GM12878 (cell line): ENCODE data around the gene ZNF839. TPM values are rescaled to one million over a fixed set of nuclear protein-coding genes. Genes with fewer than 3 reads are reported as not detected.

Experiments
- BACH1 ChIP-seq: fragments of 450-650 bp; IDR thresholded peaks from 2 replicates; pipeline ENCODE4 v1.6.1; 2017; ENCODE audit warnings: mild to moderate bottlenecking, borderline replicate concordance
- BCL3 ChIP-seq: IDR thresholded peaks from 2 replicates; pipeline ENCODE4 v1.6.1; 2011; ENCODE audit warnings: borderline replicate concordance, low read depth, mild to moderate bottlenecking, moderate library complexity, low read length; ENCODE audit not compliant: insufficient read depth, poor library complexity, severe bottlenecking
- HDGF ChIP-seq: fragments of 450-650 bp; IDR thresholded peaks from 2 replicates; pipeline ENCODE4 v1.6.1; 2016; ENCODE audit warnings: antibody characterized with exemption
- IKZF1 ChIP-seq: fragments of 450-650 bp; conservative IDR thresholded peaks from 2 replicates; pipeline ENCODE4 v1.6.1; 2017; ENCODE audit warnings: antibody characterized with exemption, mild to moderate bottlenecking
- IRF4 ChIP-seq: IDR thresholded peaks from 2 replicates; pipeline ENCODE4 v1.6.1; 2011; ENCODE audit warnings: low read depth, low read length
- JUNB ChIP-seq: IDR thresholded peaks from 2 replicates; pipeline ENCODE4 v1.6.1; 2016; ENCODE audit warnings: antibody characterized with exemption, mild to moderate bottlenecking
- MEF2A ChIP-seq: IDR thresholded peaks from 2 replicates; pipeline ENCODE4 v1.6.1; 2011; ENCODE audit warnings: low read depth, mild to moderate bottlenecking, low read length, moderate library complexity; ENCODE audit not compliant: insufficient read depth
- MEF2B ChIP-seq: fragments of 450-650 bp; IDR thresholded peaks from 2 replicates; pipeline ENCODE4 v1.6.1; 2018; ENCODE audit warnings: mild to moderate bottlenecking, moderate library complexity; ENCODE audit not compliant: partially characterized antibody, poor library complexity, severe bottlenecking
- NFIC ChIP-seq: IDR thresholded peaks from 2 replicates; pipeline ENCODE4 v1.6.1; 2012; ENCODE audit warnings: low read depth, mild to moderate bottlenecking, inconsistent platforms, low read length, moderate library complexity
- RCOR1 ChIP-seq: conservative IDR thresholded peaks from 2 replicates; pipeline ENCODE4 v1.6.1; 2012; ENCODE audit warnings: low read depth, low read length, improper control_type of control experiment
- RELA ChIP-seq: fragments of 450-650 bp; IDR thresholded peaks from 2 replicates; pipeline ENCODE4 v1.8.0; 2014; ENCODE audit warnings: borderline replicate concordance; ENCODE audit not compliant: partially characterized antibody
- RFX5 ChIP-seq: IDR thresholded peaks from 2 replicates; pipeline ENCODE4 v1.6.1; 2011; ENCODE audit warnings: low read depth, low read length, improper control_type of control experiment
- SP1 ChIP-seq: IDR thresholded peaks from one replicate; pipeline ENCODE4 v1.6.1; 2011; ENCODE audit warnings: low read depth, low read length
- SPI1 ChIP-seq: IDR thresholded peaks from 2 replicates; pipeline ENCODE4 v1.6.1; 2011; ENCODE audit warnings: low read depth, mild to moderate bottlenecking, low read length, moderate library complexity, borderline replicate concordance; ENCODE audit not compliant: insufficient read depth
- SREBF2 ChIP-seq: IDR thresholded peaks from 2 replicates; pipeline ENCODE4 v1.6.1; 2012; ENCODE audit warnings: mild to moderate bottlenecking, low read length
- TBL1XR1 ChIP-seq: IDR thresholded peaks from 2 replicates; pipeline ENCODE4 v1.6.1; 2012; ENCODE audit warnings: low read depth, low read length, improper control_type of control experiment
- YBX1 ChIP-seq: fragments of 450-650 bp; IDR thresholded peaks from 2 replicates; pipeline ENCODE4 v1.6.1; 2016; ENCODE audit warnings: antibody characterized with exemption
- ZNF384 ChIP-seq: IDR thresholded peaks from 2 replicates; pipeline ENCODE4 v1.6.1; 2012; ENCODE audit warnings: low read depth, mild to moderate bottlenecking, low read length, improper control_type of control experiment, borderline replicate concordance
- polyA plus RNA-seq, 11 experiments: library from polyadenylated mRNA; depleted of rRNA in 4 of 11; unstranded in 6 of 11; stranded (reverse) in 5 of 11; fragments of >200 nt; fragmentation: Nextera tagmentation in 4 of 11; fragmentation: Illumina TruSeq in 1 of 11; extraction: Ambion mirVana in 4 of 11; extraction: Trizol in 1 of 11; gene quantifications; 1 replicate in 1 of 11; 2 replicates in 10 of 11; pipeline versions ENCODE4 v1.2.1 to v1.2.3, GENCODE V29; 2011 to 2016; ENCODE audit warnings: inconsistent platforms in 2 of 11, missing spikeins in 2 of 11, low read depth in 1 of 11
- total RNA-seq, 4 experiments: library from RNA; depleted of rRNA in 3 of 4; stranded (reverse); fragments of >200 nt in 3 of 4; fragmentation: Illumina TruSeq in 1 of 4; extraction: Trizol in 1 of 4; gene quantifications; 2 replicates each; pipeline versions ENCODE4 v1.2.1 to v1.2.3, GENCODE V29; 2013 to 2021
- TF ChIP-seq, protein P1 (sequence below): IDR thresholded peaks from 2 replicates; pipeline ENCODE4 v1.6.1; 2011; ENCODE audit warnings: mild to moderate bottlenecking, low read depth, low read length, moderate library complexity; ENCODE audit not compliant: insufficient replicate concordance
- TF ChIP-seq, protein P2 (sequence below): fragments of 450-650 bp; IDR thresholded peaks from 2 replicates; pipeline ENCODE4 v1.6.1; 2014; ENCODE audit warnings: mild to moderate bottlenecking
- TF ChIP-seq, protein P3 (sequence below): IDR thresholded peaks from 2 replicates; pipeline ENCODE4 v1.6.1; 2011; ENCODE audit warnings: low read depth, mild to moderate bottlenecking, low read length, moderate library complexity, borderline replicate concordance; ENCODE audit errors: extremely low read depth
- TF ChIP-seq, protein P4 (sequence below): fragments of 150-350 bp; IDR thresholded peaks from 2 replicates; pipeline ENCODE4 v1.6.1; 2016; ENCODE audit warnings: low read depth, low read length
- TF ChIP-seq, protein P5 (sequence below): IDR thresholded peaks from 2 replicates; pipeline ENCODE4 v1.6.1; 2012; ENCODE audit warnings: low read depth, low read length, improper control_type of control experiment

The ZNF839 gene
- total and polyA plus RNA-seq, 10 of the 15 experiments (the other 5 are each of a cell fraction or from before 2014, with no cell fraction given): 1.4 to 14.4 (median 8.6) TPM

- TF ChIP-seq IRF4 (no peak), TBL1XR1 (no peak), BACH1 (peak; percentile 94), HDGF (no peak), ZNF384 (no peak), IKZF1 (peak; percentile 91), YBX1 (no peak), NFIC (no peak), MEF2B (peak; percentile 12), SREBF2 (no peak), RFX5 (no peak), SPI1 (no peak), MEF2A (no peak), RELA (no peak), RCOR1 (no peak), JUNB (no peak), SP1 (peak; percentile 44), BCL3 (no peak)
- TF ChIP-seq, protein P1, sequence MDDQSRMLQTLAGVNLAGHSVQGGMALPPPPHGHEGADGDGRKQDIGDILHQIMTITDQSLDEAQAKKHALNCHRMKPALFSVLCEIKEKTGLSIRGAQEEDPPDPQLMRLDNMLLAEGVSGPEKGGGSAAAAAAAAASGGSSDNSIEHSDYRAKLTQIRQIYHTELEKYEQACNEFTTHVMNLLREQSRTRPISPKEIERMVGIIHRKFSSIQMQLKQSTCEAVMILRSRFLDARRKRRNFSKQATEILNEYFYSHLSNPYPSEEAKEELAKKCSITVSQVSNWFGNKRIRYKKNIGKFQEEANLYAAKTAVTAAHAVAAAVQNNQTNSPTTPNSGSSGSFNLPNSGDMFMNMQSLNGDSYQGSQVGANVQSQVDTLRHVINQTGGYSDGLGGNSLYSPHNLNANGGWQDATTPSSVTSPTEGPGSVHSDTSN: no peak
- TF ChIP-seq, protein P2, sequence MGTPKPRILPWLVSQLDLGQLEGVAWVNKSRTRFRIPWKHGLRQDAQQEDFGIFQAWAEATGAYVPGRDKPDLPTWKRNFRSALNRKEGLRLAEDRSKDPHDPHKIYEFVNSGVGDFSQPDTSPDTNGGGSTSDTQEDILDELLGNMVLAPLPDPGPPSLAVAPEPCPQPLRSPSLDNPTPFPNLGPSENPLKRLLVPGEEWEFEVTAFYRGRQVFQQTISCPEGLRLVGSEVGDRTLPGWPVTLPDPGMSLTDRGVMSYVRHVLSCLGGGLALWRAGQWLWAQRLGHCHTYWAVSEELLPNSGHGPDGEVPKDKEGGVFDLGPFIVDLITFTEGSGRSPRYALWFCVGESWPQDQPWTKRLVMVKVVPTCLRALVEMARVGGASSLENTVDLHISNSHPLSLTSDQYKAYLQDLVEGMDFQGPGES: no peak
- TF ChIP-seq, protein P3, sequence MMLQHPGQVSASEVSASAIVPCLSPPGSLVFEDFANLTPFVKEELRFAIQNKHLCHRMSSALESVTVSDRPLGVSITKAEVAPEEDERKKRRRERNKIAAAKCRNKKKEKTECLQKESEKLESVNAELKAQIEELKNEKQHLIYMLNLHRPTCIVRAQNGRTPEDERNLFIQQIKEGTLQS: no peak
- TF ChIP-seq, protein P4, sequence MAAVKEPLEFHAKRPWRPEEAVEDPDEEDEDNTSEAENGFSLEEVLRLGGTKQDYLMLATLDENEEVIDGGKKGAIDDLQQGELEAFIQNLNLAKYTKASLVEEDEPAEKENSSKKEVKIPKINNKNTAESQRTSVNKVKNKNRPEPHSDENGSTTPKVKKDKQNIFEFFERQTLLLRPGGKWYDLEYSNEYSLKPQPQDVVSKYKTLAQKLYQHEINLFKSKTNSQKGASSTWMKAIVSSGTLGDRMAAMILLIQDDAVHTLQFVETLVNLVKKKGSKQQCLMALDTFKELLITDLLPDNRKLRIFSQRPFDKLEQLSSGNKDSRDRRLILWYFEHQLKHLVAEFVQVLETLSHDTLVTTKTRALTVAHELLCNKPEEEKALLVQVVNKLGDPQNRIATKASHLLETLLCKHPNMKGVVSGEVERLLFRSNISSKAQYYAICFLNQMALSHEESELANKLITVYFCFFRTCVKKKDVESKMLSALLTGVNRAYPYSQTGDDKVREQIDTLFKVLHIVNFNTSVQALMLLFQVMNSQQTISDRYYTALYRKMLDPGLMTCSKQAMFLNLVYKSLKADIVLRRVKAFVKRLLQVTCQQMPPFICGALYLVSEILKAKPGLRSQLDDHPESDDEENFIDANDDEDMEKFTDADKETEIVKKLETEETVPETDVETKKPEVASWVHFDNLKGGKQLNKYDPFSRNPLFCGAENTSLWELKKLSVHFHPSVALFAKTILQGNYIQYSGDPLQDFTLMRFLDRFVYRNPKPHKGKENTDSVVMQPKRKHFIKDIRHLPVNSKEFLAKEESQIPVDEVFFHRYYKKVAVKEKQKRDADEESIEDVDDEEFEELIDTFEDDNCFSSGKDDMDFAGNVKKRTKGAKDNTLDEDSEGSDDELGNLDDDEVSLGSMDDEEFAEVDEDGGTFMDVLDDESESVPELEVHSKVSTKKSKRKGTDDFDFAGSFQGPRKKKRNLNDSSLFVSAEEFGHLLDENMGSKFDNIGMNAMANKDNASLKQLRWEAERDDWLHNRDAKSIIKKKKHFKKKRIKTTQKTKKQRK: no peak
- TF ChIP-seq, protein P5, sequence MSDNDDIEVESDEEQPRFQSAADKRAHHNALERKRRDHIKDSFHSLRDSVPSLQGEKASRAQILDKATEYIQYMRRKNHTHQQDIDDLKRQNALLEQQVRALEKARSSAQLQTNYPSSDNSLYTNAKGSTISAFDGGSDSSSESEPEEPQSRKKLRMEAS: peak; percentile 92
Observed at GRCh38 chr14:102314242-102315011, 5.1 kb upstream of the ZNF839 start (continued).
